Stomach smooth muscle (tissue), 2 donors: Measurements from ENCODE around the gene PPP1R13B.

ENCODE experiments used
- H3K27ac ChIP-seq: one replicate; pipeline ENCODE4 v1.7.0; 2013; ENCODE audit warnings: mild to moderate bottlenecking, low read length, inconsistent platforms
- H3K27me3 ChIP-seq, 2 donors: one replicate each; pipeline ENCODE4 v1.7.0; 2013; ENCODE audit warnings: low read length in 2 of 2; ENCODE audit not compliant: insufficient read depth in 2 of 2, control insufficient read depth in 1 of 2
- H3K36me3 ChIP-seq, 2 donors: one replicate each; pipeline ENCODE4 v1.7.0; 2013; ENCODE audit warnings: low read length in 2 of 2; ENCODE audit not compliant: control insufficient read depth in 2 of 2, insufficient read depth in 2 of 2
- H3K4me1 ChIP-seq: one replicate; pipeline ENCODE4 v1.7.0; 2013; ENCODE audit warnings: low read length; ENCODE audit not compliant: control insufficient read depth, insufficient read depth
- H3K4me3 ChIP-seq, 2 donors: one replicate each; pipeline ENCODE4 v1.7.0; 2013; ENCODE audit warnings: low read length in 2 of 2
- H3K9ac ChIP-seq, 2 donors: one replicate each; pipeline ENCODE4 v1.7.0; 2013; ENCODE audit warnings: low read length in 2 of 2, mild to moderate bottlenecking in 1 of 2
- H3K9me3 ChIP-seq, 2 donors: one replicate each; pipeline ENCODE4 v1.7.0; 2013; ENCODE audit warnings: low read length in 2 of 2; ENCODE audit not compliant: control insufficient read depth in 2 of 2
- donor health status: healthy.
- donor health status: Pancreatic carcinoma.

Gene PPP1R13B

DNA sequence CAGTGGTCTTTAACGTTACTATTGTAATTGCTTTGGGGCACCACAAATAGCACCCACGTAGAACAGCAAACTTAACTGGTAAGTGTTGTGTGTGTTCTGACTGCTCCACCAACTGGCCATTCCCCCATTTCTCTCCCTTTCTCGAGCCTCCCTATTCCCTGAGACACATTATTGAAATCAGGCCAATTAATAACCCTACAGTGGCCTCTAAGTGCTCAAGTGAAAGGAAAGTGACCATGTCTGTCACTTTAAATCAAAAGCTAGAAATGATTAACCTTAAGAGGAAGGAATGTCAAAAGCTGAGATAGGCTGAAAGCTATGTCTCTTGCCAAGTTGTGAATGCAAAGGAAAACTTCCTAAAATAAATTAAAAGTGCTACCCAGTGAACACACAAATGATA is 22.3 kb downstream of the PPP1R13B start:
- no peak overlapping the region for H3K9ac ChIP-seq
- no peak overlapping the region for H3K27ac ChIP-seq

GRCh38 chr14:103820908-103821307 is 26.5 kb downstream of the PPP1R13B start:
- Histone ChIP-seq H3K4me1 (peaks cover 11% of the 10 kb centered on the region), H3K4me3 (no peak overlapping the region), H3K9ac (no peak overlapping the region), H3K9me3 (no peaks in the 10 kb centered on the region), H3K36me3 (no peaks in the 10 kb centered on the region), H3K27ac (no peak overlapping the region), H3K27me3 (no peaks in the 10 kb centered on the region)

More for the DNA sequence above, 22.3 kb downstream of the PPP1R13B start:
- H3K27me3 ChIP-seq = no peaks in the 10 kb centered on the region
- no peaks in the 10 kb centered on the region for H3K9me3 ChIP-seq
- H3K36me3 ChIP-seq = no peaks in the 10 kb centered on the region
- H3K4me1 ChIP-seq = peaks cover 7% of the 10 kb centered on the region
- H3K4me3 ChIP-seq = no peak overlapping the region

GRCh38 chr14:103820382-103820781 is 27.0 kb downstream of the PPP1R13B start:
- Histone ChIP-seq H3K27me3 (no peaks in the 10 kb centered on the region), H3K27ac (peak overlapping the region; percentile 42), H3K9me3 (no peaks in the 10 kb centered on the region), H3K9ac (no peak overlapping the region), H3K36me3 (no peaks in the 10 kb centered on the region), H3K4me3 (peak overlapping the region; percentile 24 to 61), H3K4me1 (peaks cover 11% of the 10 kb centered on the region)

GRCh38 chr14:103819503-103820307 is 27.7 kb downstream of the PPP1R13B start:
- peak overlapping the region in 1 of 2 donors; percentile 42 for H3K9ac ChIP-seq
- H3K4me3 ChIP-seq = peak overlapping the region; percentile 24 to 61
- H3K4me1 ChIP-seq = peaks cover 11% of the 10 kb centered on the region

DNA sequence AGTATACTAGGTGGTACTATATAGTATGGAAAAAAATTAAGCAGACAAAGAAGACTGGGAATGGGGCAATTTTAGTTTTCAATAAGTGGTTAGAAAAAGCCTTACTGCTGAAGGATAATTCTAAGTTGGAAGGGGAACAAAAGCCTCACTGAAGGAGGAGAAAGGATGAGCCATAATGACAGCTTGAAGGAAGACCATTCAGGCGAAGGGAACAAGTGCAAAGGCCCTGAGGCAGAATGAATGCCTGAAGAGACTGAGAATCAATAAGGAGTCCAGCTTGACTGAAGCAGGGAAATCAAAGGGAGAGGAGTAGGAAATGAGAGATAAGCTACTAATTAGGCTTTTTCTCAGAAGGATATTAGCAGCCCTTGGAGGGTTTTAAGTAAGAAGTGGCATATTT is 28.5 kb downstream of the PPP1R13B start:
- Histone ChIP-seq H3K36me3 (no peaks in the 10 kb centered on the region), H3K4me1 (peaks cover 11% of the 10 kb centered on the region), H3K4me3 (no peak overlapping the region), H3K27ac (peak overlapping the region; percentile 42), H3K9ac (no peak overlapping the region), H3K27me3 (no peaks in the 10 kb centered on the region), H3K9me3 (no peaks in the 10 kb centered on the region)

More at GRCh38 chr14:103819503-103820307, 27.7 kb downstream of the PPP1R13B start:
- Histone ChIP-seq H3K36me3 (no peaks in the 10 kb centered on the region), H3K9me3 (no peaks in the 10 kb centered on the region), H3K27ac (peak overlapping the region; percentile 42), H3K27me3 (no peaks in the 10 kb centered on the region)

- H3K27me3 ChIP-seq = no peaks in the 10 kb centered on the region
- no peaks in the 10 kb centered on the region for H3K9me3 ChIP-seq
- H3K4me3 ChIP-seq = no peak overlapping the region
- H3K9ac ChIP-seq = no peak overlapping the region
- H3K27ac ChIP-seq = peak overlapping the region; percentile 42
- peaks cover 11% of the 10 kb centered on the region for H3K4me1 ChIP-seq
- H3K36me3 ChIP-seq = no peaks in the 10 kb centered on the region
Measured at GRCh38 chr14:103818422-103818821, 29.0 kb downstream of the PPP1R13B start.

- H3K27ac ChIP-seq = no peak overlapping the region
Measured at GRCh38 chr14:103817595-103817994, 29.8 kb downstream of the PPP1R13B start.

DNA sequence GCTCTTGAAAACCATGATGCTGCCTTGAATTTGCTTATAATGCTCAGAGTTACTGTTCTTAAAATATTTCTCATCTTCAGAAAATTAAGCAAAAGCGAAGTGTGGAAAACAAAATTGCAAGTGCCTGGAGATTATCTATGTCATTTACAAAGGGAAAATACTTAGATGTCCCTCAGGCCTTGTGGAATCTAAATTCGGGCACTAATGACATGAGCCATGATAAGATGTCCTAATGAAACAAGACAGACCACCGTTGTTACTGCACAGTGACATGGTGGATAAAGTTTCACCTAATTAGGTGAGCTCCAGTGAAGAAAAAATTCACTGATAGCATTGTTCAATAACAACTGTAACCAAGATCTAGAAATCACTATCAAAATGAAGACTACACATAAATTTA is 30.4 kb downstream of the PPP1R13B start:
- Histone ChIP-seq H3K27me3 (no peaks in the 10 kb centered on the region), H3K4me1 (peaks cover 11% of the 10 kb centered on the region), H3K4me3 (no peak overlapping the region), H3K9me3 (no peaks in the 10 kb centered on the region), H3K9ac (peak overlapping the region in 1 of 2 donors; percentile 17), H3K36me3 (no peaks in the 10 kb centered on the region), H3K27ac (no peak overlapping the region)

More at GRCh38 chr14:103817595-103817994, 29.8 kb downstream of the PPP1R13B start:
- H3K4me3 ChIP-seq = no peak overlapping the region
- H3K9ac ChIP-seq = no peak overlapping the region
- H3K36me3 ChIP-seq = no peaks in the 10 kb centered on the region
- no peaks in the 10 kb centered on the region for H3K9me3 ChIP-seq
- H3K4me1 ChIP-seq = peaks cover 11% of the 10 kb centered on the region
- no peaks in the 10 kb centered on the region for H3K27me3 ChIP-seq

GRCh38 chr14:103815253-103815652 is 32.1 kb downstream of the PPP1R13B start:
- Histone ChIP-seq H3K27ac (no peak overlapping the region), H3K36me3 (no peaks in the 10 kb centered on the region), H3K27me3 (no peaks in the 10 kb centered on the region), H3K9me3 (no peaks in the 10 kb centered on the region), H3K4me1 (peaks cover 11% of the 10 kb centered on the region), H3K4me3 (no peak overlapping the region), H3K9ac (no peak overlapping the region)

DNA sequence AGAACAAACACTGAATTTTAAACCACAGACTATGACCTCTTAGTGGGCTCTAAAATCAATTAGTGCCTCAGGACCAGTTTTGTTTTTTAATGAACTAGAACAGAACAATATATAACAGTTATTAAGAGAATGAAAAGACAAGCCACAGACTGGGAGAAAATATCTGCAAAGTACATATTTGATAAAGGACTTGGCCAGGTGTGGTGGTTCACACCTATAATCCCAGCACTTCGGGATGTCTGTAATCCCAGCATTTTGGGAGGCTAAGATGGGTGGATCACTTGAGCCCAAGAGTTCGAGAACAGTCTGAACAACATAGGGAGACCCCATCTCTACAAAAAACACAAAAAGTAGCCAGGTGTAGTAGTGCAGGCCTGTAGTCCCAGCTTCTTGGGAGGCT is 36.2 kb downstream of the PPP1R13B start:
- no peaks in the 10 kb centered on the region for H3K36me3 ChIP-seq
- H3K4me3 ChIP-seq = no peak overlapping the region
- no peaks in the 10 kb centered on the region for H3K4me1 ChIP-seq
- H3K27ac ChIP-seq = no peak overlapping the region
- no peaks in the 10 kb centered on the region for H3K27me3 ChIP-seq
- no peaks in the 10 kb centered on the region for H3K9me3 ChIP-seq
- H3K9ac ChIP-seq = no peak overlapping the region

DNA sequence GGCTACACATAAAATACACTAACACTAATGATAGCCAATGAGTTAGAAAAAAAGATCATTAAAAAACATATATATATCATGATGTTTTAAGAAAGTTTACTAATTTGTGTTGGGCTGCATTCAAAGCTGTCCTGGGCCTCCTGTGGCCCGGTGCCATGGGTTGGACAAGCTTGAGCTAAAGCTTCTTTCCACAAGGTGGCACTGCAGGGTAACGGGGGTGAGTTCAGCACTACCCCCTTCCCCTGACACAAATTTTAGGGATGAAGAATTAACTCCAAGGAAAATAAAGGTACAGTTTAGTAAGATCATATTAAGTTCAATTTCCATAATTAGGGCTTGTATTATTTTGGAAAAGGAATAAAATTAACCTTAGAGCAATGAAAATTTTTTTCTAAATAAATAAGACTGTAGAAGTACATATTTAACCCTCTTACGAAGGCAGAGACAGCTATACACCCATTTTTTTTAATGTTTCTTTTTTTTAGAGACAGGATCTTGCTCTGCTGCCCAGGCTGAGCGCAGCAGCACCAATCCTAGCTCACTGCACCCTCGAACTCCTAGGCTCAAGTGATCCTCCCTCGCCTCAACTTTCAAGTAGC is 38.9 kb downstream of the PPP1R13B start:
- Histone ChIP-seq H3K4me3 (no peak overlapping the region), H3K27ac (no peak overlapping the region), H3K36me3 (no peaks in the 10 kb centered on the region), H3K9ac (no peak overlapping the region), H3K27me3 (no peaks in the 10 kb centered on the region), H3K4me1 (peaks cover 3% of the 10 kb centered on the region), H3K9me3 (no peaks in the 10 kb centered on the region)
